Mammary epithelial cell (primary cell): ENCODE measurements around the gene GAK.

ENCODE experiments used
- EZH2 ChIP-seq: IDR thresholded peaks from 2 replicates; pipeline ENCODE4 v1.6.1; 2012; ENCODE audit warnings: low read length, inconsistent platforms, borderline replicate concordance
- TF ChIP-seq, protein P1 (sequence below), 2 donors: IDR thresholded peaks in 1 of 2; conservative IDR thresholded peaks in 1 of 2; 2 replicates each; pipeline ENCODE4 v1.5.1; 2011 to 2012; ENCODE audit warnings: inconsistent platforms in 2 of 2, low read length in 2 of 2, mild to moderate bottlenecking in 2 of 2, control low read depth in 1 of 2, low read depth in 1 of 2; ENCODE audit not compliant: insufficient read depth in 1 of 2; ENCODE audit errors: extremely low read depth in 1 of 2

DNA sequence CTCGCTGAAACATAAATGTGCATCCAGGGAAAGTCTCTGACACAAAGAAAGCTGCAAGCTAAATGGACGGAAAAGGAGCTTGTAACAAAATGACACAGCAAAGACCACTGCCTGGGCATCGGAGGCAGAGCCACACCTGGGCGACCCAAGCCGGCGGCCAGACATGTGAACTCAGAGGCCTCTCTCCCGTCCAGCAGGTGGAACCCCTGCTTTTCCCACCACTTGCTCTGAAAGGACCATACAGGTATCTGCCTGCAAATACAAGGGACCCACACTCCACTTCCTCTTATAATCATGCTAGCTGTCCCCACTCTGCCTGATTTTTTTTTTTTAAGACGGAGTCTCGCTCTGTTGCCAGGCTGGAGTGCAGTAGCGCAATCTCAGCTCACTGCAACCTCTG is 118.2 kb downstream of the GAK start:
- TF ChIP-seq, protein P1, sequence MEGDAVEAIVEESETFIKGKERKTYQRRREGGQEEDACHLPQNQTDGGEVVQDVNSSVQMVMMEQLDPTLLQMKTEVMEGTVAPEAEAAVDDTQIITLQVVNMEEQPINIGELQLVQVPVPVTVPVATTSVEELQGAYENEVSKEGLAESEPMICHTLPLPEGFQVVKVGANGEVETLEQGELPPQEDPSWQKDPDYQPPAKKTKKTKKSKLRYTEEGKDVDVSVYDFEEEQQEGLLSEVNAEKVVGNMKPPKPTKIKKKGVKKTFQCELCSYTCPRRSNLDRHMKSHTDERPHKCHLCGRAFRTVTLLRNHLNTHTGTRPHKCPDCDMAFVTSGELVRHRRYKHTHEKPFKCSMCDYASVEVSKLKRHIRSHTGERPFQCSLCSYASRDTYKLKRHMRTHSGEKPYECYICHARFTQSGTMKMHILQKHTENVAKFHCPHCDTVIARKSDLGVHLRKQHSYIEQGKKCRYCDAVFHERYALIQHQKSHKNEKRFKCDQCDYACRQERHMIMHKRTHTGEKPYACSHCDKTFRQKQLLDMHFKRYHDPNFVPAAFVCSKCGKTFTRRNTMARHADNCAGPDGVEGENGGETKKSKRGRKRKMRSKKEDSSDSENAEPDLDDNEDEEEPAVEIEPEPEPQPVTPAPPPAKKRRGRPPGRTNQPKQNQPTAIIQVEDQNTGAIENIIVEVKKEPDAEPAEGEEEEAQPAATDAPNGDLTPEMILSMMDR (conservative IDR thresholded peaks at IDR 0.05 in 1 of 2, IDR thresholded peaks at IDR 0.05 in 1 of 2; ENCODE audit: extremely low read depth in 1 of 2, insufficient read depth in 1 of 2, low read depth in 1 of 2, low read length in 2 of 2) = no peak
- TF ChIP-seq EZH2 = no peak
